Endothelial cell of umbilical vein (primary cell): Measurements from ENCODE around the gene CCL14. TPM values are rescaled to one million over a fixed set of nuclear protein-coding genes. Genes with fewer than 3 reads are reported as not detected.

Experiments used
- BruUV-seq: library from RNA; stranded (reverse); fragments of 400-500 nt; replicated peaks from 2 replicates; lab custom pipeline; 2021; lab: Mats Ljungman, UMichigan
- CTCF ChIA-PET: fragments of 300-600, 350-600 bp; sonication (Branson Sonifier 250); formaldehyde crosslinking; loops from one replicate; lab custom pipeline; 2021; ENCODE audit warnings: antibody characterized with exemption, inconsistent platforms; lab: Charles Lee
- POLR2A ChIA-PET: fragments of 300-600, 350-600 bp; sonication (Branson Sonifier 250); formaldehyde crosslinking; loops from one replicate; lab custom pipeline; 2021; ENCODE audit warnings: antibody characterized with exemption, inconsistent platforms; lab: Charles Lee
- DNase-seq: peaks from one replicate; pipeline ENCODE4 v3.0.0-alpha.2; 2011; ENCODE audit warnings: low read depth, low spot score
- FAIRE-seq: peaks from 2 replicates; lab custom pipeline; 2011; peaks lifted over from hg19 to GRCh38; lab: Jason Lieb, UNC
- H2AFZ ChIP-seq: 2 replicates; pipeline ENCODE4 v1.6.0; 2012; ENCODE audit warnings: low read depth, low read length, control low read depth, inconsistent platforms
- H3K27ac ChIP-seq: 2 replicates; pipeline ENCODE4 v1.5.1; 2011; ENCODE audit warnings: low read depth, mild to moderate bottlenecking, control low read depth, low read length, moderate library complexity; ENCODE audit not compliant: insufficient read depth
- H3K27me3 ChIP-seq, 2 experiments: 2 replicates each; pipeline versions ENCODE4 v1.6.0 to v1.6.1; 2011; ENCODE audit warnings: low read length in 2 of 2, mixed read lengths in 1 of 2; ENCODE audit not compliant: control insufficient read depth in 2 of 2, insufficient read depth in 2 of 2
- H3K36me3 ChIP-seq, 2 experiments: 2 replicates in 1 of 2; 3 replicates in 1 of 2; pipeline ENCODE4 v1.5.1; 2011; ENCODE audit warnings: low read length in 2 of 2, mild to moderate bottlenecking in 1 of 2, moderate library complexity in 1 of 2; ENCODE audit not compliant: control insufficient read depth in 2 of 2, insufficient read depth in 2 of 2; ENCODE audit errors: extremely low read depth in 1 of 2
- H3K4me1 ChIP-seq: 3 replicates; pipeline ENCODE4 v1.5.1; 2011; ENCODE audit warnings: mild to moderate bottlenecking, low read length; ENCODE audit not compliant: control insufficient read depth, insufficient read depth; ENCODE audit errors: extremely low read depth
- H3K4me2 ChIP-seq: 2 replicates; pipeline ENCODE4 v1.6.1; 2011; ENCODE audit warnings: low read length, control low read depth, mixed read lengths; ENCODE audit not compliant: insufficient read depth
- H3K4me3 ChIP-seq, 3 experiments: fragments of 200-600 bp in 1 of 3; sonication (generic), shearing (Covaris generic) in 1 of 3; replicated peaks in 1 of 3; 2 replicates each; pipeline ENCODE4 v1.5.1; 2011 to 2016; ENCODE audit warnings: control low read depth in 3 of 3, low read length in 3 of 3, mild to moderate bottlenecking in 2 of 3, inconsistent platforms in 1 of 3, low read depth in 1 of 3, moderate library complexity in 1 of 3; ENCODE audit not compliant: insufficient read depth in 1 of 3
- H3K79me2 ChIP-seq: 2 replicates; pipeline ENCODE4 v1.6.0; 2012; ENCODE audit warnings: low read length, inconsistent platforms; ENCODE audit not compliant: control insufficient read depth, insufficient read depth
- H3K9ac ChIP-seq: replicated peaks from 2 replicates; pipeline ENCODE3; 2011; ENCODE audit warnings: low read length, control low read depth; ENCODE audit not compliant: insufficient read depth; ENCODE audit errors: extremely low read depth
- H3K9me1 ChIP-seq: replicated peaks from 3 replicates; pipeline ENCODE4 v1.6.0; 2011; ENCODE audit warnings: mild to moderate bottlenecking, low read length; ENCODE audit not compliant: control insufficient read depth, insufficient read depth; ENCODE audit errors: extremely low read depth
- H3K9me3 ChIP-seq: replicated peaks from 2 replicates; pipeline ENCODE4 v1.5.1; 2012; ENCODE audit warnings: low read length, inconsistent platforms; ENCODE audit not compliant: control insufficient read depth, insufficient read depth
- H4K20me1 ChIP-seq: replicated peaks from 2 replicates; pipeline ENCODE3; 2011; ENCODE audit warnings: mild to moderate bottlenecking, low read length; ENCODE audit not compliant: control insufficient read depth, insufficient read depth; ENCODE audit errors: extremely low read depth
- CTCF ChIP-seq, 2 donors: IDR thresholded peaks; 1 replicate in 1 of 2; 2 replicates in 1 of 2; pipeline ENCODE4 v1.5.1; 2011; ENCODE audit warnings: low read length in 2 of 2, mild to moderate bottlenecking in 2 of 2, moderate library complexity in 2 of 2, control low read depth in 1 of 2, inconsistent platforms in 1 of 2, low read depth in 1 of 2; ENCODE audit not compliant: insufficient read depth in 1 of 2; ENCODE audit errors: extremely low read depth in 1 of 2
- EZH2 ChIP-seq: IDR thresholded peaks from 2 replicates; pipeline ENCODE4 v1.6.1; 2012; ENCODE audit warnings: borderline replicate concordance, low read depth, mild to moderate bottlenecking, moderate library complexity, low read length, inconsistent platforms; ENCODE audit not compliant: severe bottlenecking
- FOS ChIP-seq: IDR thresholded peaks from 2 replicates; pipeline ENCODE4 v1.6.1; 2011; ENCODE audit warnings: mild to moderate bottlenecking, low read length, moderate library complexity, borderline replicate concordance; ENCODE audit not compliant: insufficient read depth
- GATA2 ChIP-seq: IDR thresholded peaks from 2 replicates; pipeline ENCODE4 v1.7.0; 2011; ENCODE audit warnings: low read depth, mild to moderate bottlenecking, moderate library complexity, mixed read lengths, low read length; ENCODE audit not compliant: insufficient read length, insufficient read depth
- JUN ChIP-seq: IDR thresholded peaks from 2 replicates; pipeline ENCODE4 v1.6.1; 2011; ENCODE audit warnings: borderline replicate concordance, low read depth; ENCODE audit not compliant: insufficient read length, insufficient read depth
- MAX ChIP-seq: IDR thresholded peaks from 2 replicates; pipeline ENCODE4 v1.6.1; 2011; ENCODE audit not compliant: insufficient read depth, insufficient read length
- MYC ChIP-seq: IDR thresholded peaks from one replicate; pipeline ENCODE4 v1.6.1; 2011; ENCODE audit warnings: mild to moderate bottlenecking, low read depth, low read length
- POLR2A ChIP-seq: IDR thresholded peaks from 2 replicates; pipeline ENCODE4 v1.6.1; 2012; ENCODE audit warnings: low read depth, mild to moderate bottlenecking, control low read depth, low read length
- POLR2AphosphoS5 ChIP-seq: IDR thresholded peaks from 2 replicates; pipeline ENCODE4 v1.6.1; 2012; ENCODE audit warnings: low read depth, mild to moderate bottlenecking, control low read depth, low read length, moderate library complexity; ENCODE audit not compliant: insufficient read depth
- dilution Hi-C: fragments of 300-500 bp; cut with MboI; formaldehyde crosslinking; loops from one replicate; pipeline ENCODE4 v1.15.0; 2019; ENCODE audit warnings: low sequenced_read_pairs; ENCODE audit not compliant: extremely low pct_ligation_motif_present
- intact Hi-C: fragments of 100-400 bp; cut with micrococcal nuclease; formaldehyde crosslinking; loops from one replicate; pipeline ENCODE4 v1.10.0; 2022
- polyA plus RNA-seq, 4 experiments: library from polyadenylated mRNA; depleted of rRNA in 3 of 4; stranded (reverse) in 3 of 4; unstranded in 1 of 4; fragments of >200 nt; gene quantifications; 2 replicates each; pipeline versions ENCODE4 v1.2.1 to v1.2.3, GENCODE V29; 2011 to 2012; ENCODE audit warnings: missing spikeins in 1 of 4
- total RNA-seq: library from RNA; stranded (reverse); gene quantifications from 2 replicates; pipeline ENCODE4 v1.2.3, GENCODE V29; 2021

Gene CCL14
- total and polyA plus RNA-seq, 2 donors (not counting 3 experiments of a cell fraction or from before 2014, with no cell fraction given), result 21.3 to 25.8 TPM

GRCh38 chr17:36011201-36011600, 24.7 kb upstream of the CCL14 start:
- dilution Hi-C loops, result no loop called here
- CTCF ChIA-PET, result interaction anchor here (1.4 to 5.7 kb wide), 4 partner anchors 29 to 61 kb away, joined by 4 to 125 read pairs (median 56); partner anchors contain the start of gene CCL16

More at GRCh38 chr17:36011201-36011600, 24.7 kb upstream of the CCL14 start:
- Histone ChIP-seq H3K9ac (no peak overlapping the region), H3K4me2 (no peak overlapping the region), H3K9me3 (no peaks in the 10 kb centered on the region), H2AFZ (no peak overlapping the region), H3K4me3 (no peak overlapping the region), H3K4me1 (no peaks in the 10 kb centered on the region), H3K36me3 (no peaks in the 10 kb centered on the region), H4K20me1 (no peaks in the 10 kb centered on the region), H3K27me3 (no peaks in the 10 kb centered on the region), H3K9me1 (no peaks in the 10 kb centered on the region), H3K79me2 (no peaks in the 10 kb centered on the region), H3K27ac (no peak overlapping the region)
- FAIRE-seq, result no peak
- BruUV-seq, result no TSS peak
- no peak for DNase-seq
- intact Hi-C loops, result no loop called here
- POLR2A ChIA-PET, result no interaction called here
- TF ChIP-seq FOS (no peak), POLR2A (no peak), GATA2 (no peak), MYC (no peak), JUN (no peak), MAX (no peak), EZH2 (no peak), POLR2AphosphoS5 (no peak), CTCF (IDR thresholded peaks at IDR 0.05; ENCODE audit: extremely low read depth in 1 of 2, insufficient read depth in 1 of 2, low read depth in 1 of 2, low read length in 2 of 2) (no peak)
